Measurements from ENCODE around the gene KCNA5. TPM values are rescaled to one million over a fixed set of nuclear protein-coding genes. Genes with fewer than 3 reads are reported as not detected.

The KCNA5 gene
- total RNA-seq, 1 experiment from 2014 or later, result not detected

DNA sequence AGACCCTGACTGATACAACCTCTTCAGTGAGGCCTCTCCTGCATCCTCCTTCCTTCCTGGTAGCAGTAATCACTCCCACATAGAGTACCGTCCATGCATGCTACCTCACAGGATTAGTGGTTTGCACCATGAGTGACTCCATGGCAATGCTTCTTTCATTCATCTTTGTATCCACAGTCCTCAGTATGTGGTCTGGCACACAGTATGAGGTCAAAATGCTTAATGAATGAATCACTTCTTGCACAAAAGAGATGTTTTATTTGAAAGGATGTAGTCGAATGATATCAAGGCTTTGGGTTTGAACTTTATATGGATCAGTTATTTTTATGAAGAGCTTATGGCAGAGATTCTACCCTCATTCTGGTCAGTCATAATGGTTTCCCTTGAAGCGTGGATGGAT lies 42.2 kb downstream of the KCNA5 start:
- H3K9ac ChIP-seq (ENCODE audit: low read length), result no peak overlapping the region
- CTCF ChIA-PET, result interaction anchor here (1.1 kb wide), 1 partner anchor 227 kb away, joined by 3 read pairs; no protein-coding TSS in a partner anchor
- no peak overlapping the region for H3K27ac ChIP-seq (ENCODE audit: low read depth, low read length)
- peaks cover 43% of the 10 kb centered on the region for H3K27me3 ChIP-seq (ENCODE audit: insufficient read depth, low read length)
- no TSS peak for BruUV-seq (replicated peaks)
- H3K4me3 ChIP-seq (replicated peaks in 1 of 2; ENCODE audit: low read depth in 1 of 2, low read length in 2 of 2), result no peak overlapping the region
- no peak for DNase-seq (ENCODE audit: low read depth, low spot score)
- POLR2A ChIA-PET, result no interaction called here
- H3K79me2 ChIP-seq (ENCODE audit: insufficient read depth, low read length), result no peaks in the 10 kb centered on the region
- no peaks in the 10 kb centered on the region for H4K20me1 ChIP-seq (ENCODE audit: insufficient read depth)
- intact Hi-C loops (cut with micrococcal nuclease), result loop anchor here (2.0 kb wide), 1 partner anchor 231 kb away; no protein-coding TSS in a partner anchor
- no peaks in the 10 kb centered on the region for H3K9me3 ChIP-seq (ENCODE audit: control insufficient read depth in 1 of 2, insufficient read depth in 1 of 2, low read depth in 1 of 2, low read length in 2 of 2)
- TF ChIP-seq CEBPB (IDR thresholded peaks at IDR 0.05; ENCODE audit: low read depth) (no peak), POLR2AphosphoS5 (IDR thresholded peaks at IDR 0.05; ENCODE audit: low read depth, low read length) (no peak), SP1 (IDR thresholded peaks at IDR 0.05; ENCODE audit: low read depth) (no peak), EZH2phosphoT487 (IDR thresholded peaks at IDR 0.05; ENCODE audit: borderline replicate concordance) (no peak), JUND (IDR thresholded peaks at IDR 0.05) (no peak), ZNF274 (IDR thresholded peaks at IDR 0.05; ENCODE audit: low read depth, low read length) (no peak), ZFX (IDR thresholded peaks at IDR 0.05) (no peak), EZH2 (IDR thresholded peaks at IDR 0.05) (no peak), YY1 (IDR thresholded peaks at IDR 0.05; ENCODE audit: extremely low read depth, insufficient replicate concordance, low read depth, low read length) (no peak), FOSL1 (IDR thresholded peaks at IDR 0.05; ENCODE audit: low read depth) (no peak)
- TF ChIP-seq, protein P1, sequence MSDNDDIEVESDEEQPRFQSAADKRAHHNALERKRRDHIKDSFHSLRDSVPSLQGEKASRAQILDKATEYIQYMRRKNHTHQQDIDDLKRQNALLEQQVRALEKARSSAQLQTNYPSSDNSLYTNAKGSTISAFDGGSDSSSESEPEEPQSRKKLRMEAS (IDR thresholded peaks at IDR 0.05), result no peak
- TF ChIP-seq, protein P2, sequence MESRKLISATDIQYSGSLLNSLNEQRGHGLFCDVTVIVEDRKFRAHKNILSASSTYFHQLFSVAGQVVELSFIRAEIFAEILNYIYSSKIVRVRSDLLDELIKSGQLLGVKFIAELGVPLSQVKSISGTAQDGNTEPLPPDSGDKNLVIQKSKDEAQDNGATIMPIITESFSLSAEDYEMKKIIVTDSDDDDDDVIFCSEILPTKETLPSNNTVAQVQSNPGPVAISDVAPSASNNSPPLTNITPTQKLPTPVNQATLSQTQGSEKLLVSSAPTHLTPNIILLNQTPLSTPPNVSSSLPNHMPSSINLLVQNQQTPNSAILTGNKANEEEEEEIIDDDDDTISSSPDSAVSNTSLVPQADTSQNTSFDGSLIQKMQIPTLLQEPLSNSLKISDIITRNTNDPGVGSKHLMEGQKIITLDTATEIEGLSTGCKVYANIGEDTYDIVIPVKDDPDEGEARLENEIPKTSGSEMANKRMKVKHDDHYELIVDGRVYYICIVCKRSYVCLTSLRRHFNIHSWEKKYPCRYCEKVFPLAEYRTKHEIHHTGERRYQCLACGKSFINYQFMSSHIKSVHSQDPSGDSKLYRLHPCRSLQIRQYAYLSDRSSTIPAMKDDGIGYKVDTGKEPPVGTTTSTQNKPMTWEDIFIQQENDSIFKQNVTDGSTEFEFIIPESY (IDR thresholded peaks at IDR 0.05; ENCODE audit: extremely low read depth, insufficient replicate concordance, low read length), result no peak
- TF ChIP-seq, protein P3, sequence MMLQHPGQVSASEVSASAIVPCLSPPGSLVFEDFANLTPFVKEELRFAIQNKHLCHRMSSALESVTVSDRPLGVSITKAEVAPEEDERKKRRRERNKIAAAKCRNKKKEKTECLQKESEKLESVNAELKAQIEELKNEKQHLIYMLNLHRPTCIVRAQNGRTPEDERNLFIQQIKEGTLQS (IDR thresholded peaks at IDR 0.05), result no peak
- RAD21 ChIA-PET (ENCODE audit: low non-redundant PET in 1 of 2, low total read pairs in 2 of 2, uncharacterized antibody in 2 of 2, unreplicated experiment in 2 of 2), result no interaction called here
- H3K4me2 ChIP-seq (ENCODE audit: low read length), result no peak overlapping the region
- H3K9me2 ChIP-seq (ENCODE audit: insufficient read depth), result no peaks in the 10 kb centered on the region
- no peaks in the 10 kb centered on the region for H3K36me3 ChIP-seq (ENCODE audit: control insufficient read depth in 1 of 2, insufficient read depth in 2 of 2, low read length in 2 of 2)
- peaks cover 0 to 9% of the 10 kb centered on the region in 2 experiments; a peak in 1 of 4 replicates for H3K4me1 ChIP-seq (ENCODE audit: control insufficient read depth in 1 of 2, insufficient read depth in 2 of 2, low read length in 2 of 2)
- no peak overlapping the region for H2AFZ ChIP-seq (ENCODE audit: low read depth, low read length, poor library complexity, severe bottlenecking)
- ATAC-seq, result peak; percentile 62; the same call in 1 of the 2 replicates

All from HCT116 (cell line).